ENCODE results near the gene PPARGC1A. TPM values are rescaled to one million over a fixed set of nuclear protein-coding genes. Genes with fewer than 3 reads are reported as not detected.

The PPARGC1A gene
- total RNA-seq, 4 donors from 2014 or later, result 13.8 to 22.8 (median 17.1) TPM

GRCh38 chr4:23920296-23920695 lies 30.4 kb upstream of the PPARGC1A start:
- intact Hi-C loops (cut with DNase I), result no loop called here
- no peaks in the 10 kb centered on the region for H3K27me3 ChIP-seq
- H3K36me3 ChIP-seq, result no peaks in the 10 kb centered on the region
- H3K4me3 ChIP-seq, result no peak overlapping the region
- no peak overlapping the region for H3K27ac ChIP-seq (replicated peaks in 1 of 4)
- H3K9me3 ChIP-seq, result no peaks in the 10 kb centered on the region
- DNase-seq (ENCODE audit: extremely low spot score), result no peak
- peaks cover 0 to 8% (median 2%) of the 10 kb centered on the region in 4 donors for H3K4me1 ChIP-seq
- TF ChIP-seq EP300 (IDR thresholded peaks at IDR 0.05), result no peak
- no peak for TF ChIP-seq POLR2A (IDR thresholded peaks at IDR 0.05; ENCODE audit: low read depth)
- TF ChIP-seq POLR2AphosphoS5 (IDR thresholded peaks at IDR 0.05), result no peak
- TF ChIP-seq CTCF (IDR thresholded peaks at IDR 0.05), result no peak

GRCh38 chr4:23916282-23916681 lies 26.4 kb upstream of the PPARGC1A start:
- no peaks in the 10 kb centered on the region for H3K4me1 ChIP-seq
- H3K36me3 ChIP-seq, result no peaks in the 10 kb centered on the region
- 85% methylated on average over 2 of the region's 2 CpGs for WGBS
- H3K9me3 ChIP-seq, result no peaks in the 10 kb centered on the region
- DNase-seq (ENCODE audit: extremely low spot score), result no peak
- no peak overlapping the region for H3K27ac ChIP-seq (replicated peaks in 1 of 4)
- H3K27me3 ChIP-seq, result no peaks in the 10 kb centered on the region
- no peak overlapping the region for H3K4me3 ChIP-seq
- intact Hi-C loops (cut with DNase I), result no loop called here
- TF ChIP-seq CTCF (IDR thresholded peaks at IDR 0.05) (no peak), EP300 (IDR thresholded peaks at IDR 0.05) (no peak), POLR2A (IDR thresholded peaks at IDR 0.05; ENCODE audit: low read depth) (no peak), POLR2AphosphoS5 (IDR thresholded peaks at IDR 0.05) (no peak)

- no peak for DNase-seq (ENCODE audit: extremely low spot score)
- TF ChIP-seq POLR2A (IDR thresholded peaks at IDR 0.05; ENCODE audit: low read depth) (no peak), POLR2AphosphoS5 (IDR thresholded peaks at IDR 0.05) (no peak)
- H3K4me3 ChIP-seq, result no peak overlapping the region
- H3K36me3 ChIP-seq, result no peaks in the 10 kb centered on the region
- H3K4me1 ChIP-seq, result no peaks in the 10 kb centered on the region
- no peaks in the 10 kb centered on the region for H3K27me3 ChIP-seq
- H3K27ac ChIP-seq (replicated peaks in 1 of 4), result no peak overlapping the region
- H3K9me3 ChIP-seq, result no peaks in the 10 kb centered on the region
- 90% methylated on average over 2 of the region's 2 CpGs for WGBS
- intact Hi-C loops (cut with DNase I), result no loop called here
Measured at GRCh38 chr4:23915459-23916132, 25.7 kb upstream of the PPARGC1A start.

- WGBS, result 94% methylated on average over 2 of the region's 2 CpGs
- TF ChIP-seq CTCF (IDR thresholded peaks at IDR 0.05), result no peak
- TF ChIP-seq POLR2AphosphoS5 (IDR thresholded peaks at IDR 0.05), result no peak
- no peak for TF ChIP-seq POLR2A (IDR thresholded peaks at IDR 0.05; ENCODE audit: low read depth)
- no peak for TF ChIP-seq EP300 (IDR thresholded peaks at IDR 0.05)
Measured at GRCh38 chr4:23911675-23912455, 22.0 kb upstream of the PPARGC1A start.

GRCh38 chr4:23909671-23910070 lies 19.8 kb upstream of the PPARGC1A start:
- Histone ChIP-seq H3K27ac (replicated peaks in 1 of 4) (no peak overlapping the region), H3K36me3 (no peaks in the 10 kb centered on the region), H3K27me3 (no peaks in the 10 kb centered on the region), H3K4me3 (no peak overlapping the region), H3K9me3 (no peaks in the 10 kb centered on the region), H3K4me1 (peaks cover 0 to 17% (median 7%) of the 10 kb centered on the region in 4 donors)
- no peak for DNase-seq (ENCODE audit: extremely low spot score)
- TF ChIP-seq EP300 (IDR thresholded peaks at IDR 0.05) (no peak), POLR2A (IDR thresholded peaks at IDR 0.05; ENCODE audit: low read depth) (no peak), POLR2AphosphoS5 (IDR thresholded peaks at IDR 0.05) (no peak), CTCF (IDR thresholded peaks at IDR 0.05) (no peak)
- intact Hi-C loops (cut with DNase I), result no loop called here
- 48% methylated on average over 1 of the region's 1 CpG for WGBS

More at GRCh38 chr4:23911675-23912455, 22.0 kb upstream of the PPARGC1A start:
- Histone ChIP-seq H3K9me3 (no peaks in the 10 kb centered on the region), H3K27me3 (no peaks in the 10 kb centered on the region), H3K36me3 (no peaks in the 10 kb centered on the region), H3K27ac (replicated peaks in 1 of 4) (no peak overlapping the region), H3K4me3 (no peak overlapping the region), H3K4me1 (no peaks in the 10 kb centered on the region)
- DNase-seq (ENCODE audit: extremely low spot score), result no peak
- intact Hi-C loops (cut with DNase I), result no loop called here
